GM18526 (cell line): ENCODE measurements around the gene ING5.
A peak's percentile ranks its signal among the peaks of the same experiment; 100 is the strongest.

Experiments
- POLR2A ChIP-seq: IDR thresholded peaks from 3 replicates; pipeline ENCODE4 v1.6.1; 2011; ENCODE audit not compliant: insufficient read length; ENCODE audit errors: extremely low read depth

Gene ING5

DNA sequence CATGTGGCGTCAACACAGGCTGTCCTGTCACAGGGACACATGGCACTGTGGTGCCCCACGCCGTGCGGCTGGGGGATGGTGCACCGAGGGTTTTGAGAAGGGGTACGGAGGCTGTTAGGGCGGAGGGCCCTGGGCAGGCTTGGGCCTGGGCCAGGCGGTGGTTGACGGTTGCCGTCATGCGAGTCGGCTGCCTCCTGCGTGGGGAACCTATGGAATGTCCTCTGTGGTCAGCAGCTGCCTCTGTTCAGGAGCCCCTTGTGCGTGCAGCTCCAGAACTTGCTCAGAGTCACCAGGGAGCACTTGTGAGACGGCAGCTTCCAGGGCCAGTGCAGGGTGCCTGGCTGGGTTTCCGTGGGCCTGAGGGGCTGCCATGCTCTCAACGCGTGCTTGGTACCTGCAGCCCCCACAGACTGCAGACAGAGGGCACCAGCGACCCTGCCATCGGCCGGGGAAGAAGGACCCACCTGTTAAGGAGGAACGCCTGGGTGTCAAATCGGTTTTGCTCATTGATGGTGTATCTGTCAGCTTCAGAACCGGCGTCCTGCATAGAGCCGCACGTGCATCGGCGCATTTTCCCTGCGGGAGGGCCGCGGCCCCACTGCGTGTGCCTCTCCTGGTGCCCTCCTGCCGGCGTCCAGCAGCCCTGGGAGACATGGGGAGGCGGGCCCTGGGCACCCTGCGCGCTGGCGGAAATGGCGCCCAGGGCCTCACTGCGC lies 22.6 kb downstream of the ING5 start:
- TF ChIP-seq POLR2A = no peak

DNA sequence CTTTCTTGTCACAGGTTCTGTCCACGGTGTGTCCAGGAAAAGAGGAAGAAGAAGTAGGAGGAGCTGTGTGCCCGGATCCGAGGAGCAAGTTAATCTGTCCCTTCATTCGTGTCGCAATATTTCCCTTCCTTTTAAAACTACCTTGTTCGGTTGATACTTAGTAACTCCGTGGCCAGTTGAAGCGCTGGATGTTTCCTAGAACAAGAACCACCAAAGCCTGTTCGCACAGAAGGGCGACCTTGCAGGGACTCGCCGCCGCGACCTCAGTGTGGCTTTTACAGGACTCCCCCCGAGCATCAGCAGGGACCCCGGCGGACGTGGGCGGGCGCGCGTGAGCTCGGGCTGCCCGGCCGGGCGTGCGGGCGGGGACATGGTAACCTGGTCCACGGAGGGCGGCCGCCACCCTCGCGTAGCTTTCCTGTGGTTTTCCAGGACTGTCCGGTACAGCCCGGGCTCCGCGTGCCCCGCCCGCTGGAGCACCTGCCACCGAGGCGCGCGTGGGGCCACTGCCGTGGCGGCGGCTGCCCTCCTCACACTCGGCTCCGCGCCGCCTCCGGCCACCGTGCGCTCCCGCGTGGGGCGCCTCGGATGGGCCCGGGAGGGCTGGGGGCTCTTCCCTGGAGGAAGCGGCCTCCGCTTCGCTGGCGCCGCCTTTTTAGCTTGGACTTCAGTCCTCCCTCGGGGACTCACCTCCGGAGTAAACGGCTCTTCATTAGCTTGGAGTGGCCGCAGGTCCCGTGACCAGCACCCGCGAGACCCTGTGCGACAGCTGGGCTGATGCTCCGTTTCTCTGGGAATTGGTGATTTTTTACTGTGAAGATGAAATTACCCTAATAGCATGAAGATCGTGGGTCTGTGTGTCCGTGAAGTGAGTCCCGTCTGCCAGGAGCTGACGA lies 23.4 kb downstream of the ING5 start:
- TF ChIP-seq POLR2A = no peak

DNA sequence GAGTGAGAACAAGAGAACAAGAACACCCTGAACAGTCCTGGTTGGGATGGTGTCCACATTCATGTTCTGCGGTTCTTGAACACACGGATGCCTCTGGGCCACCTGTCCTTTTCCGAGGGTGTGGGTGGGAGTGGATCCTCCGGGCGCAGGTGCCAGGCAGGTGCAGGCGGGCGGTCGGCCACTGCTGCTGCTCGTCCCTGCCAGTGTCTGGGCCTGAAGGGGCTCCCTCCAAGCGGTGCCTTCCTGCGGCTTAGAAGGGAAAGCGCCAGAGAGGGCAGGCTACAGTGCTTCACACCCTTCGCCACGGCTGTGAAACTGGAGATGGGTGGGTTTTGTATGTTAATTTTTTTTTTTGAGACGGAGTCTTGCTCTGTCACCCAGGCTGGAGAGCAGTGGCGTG lies 24.6 kb downstream of the ING5 start:
- no peak for TF ChIP-seq POLR2A

DNA sequence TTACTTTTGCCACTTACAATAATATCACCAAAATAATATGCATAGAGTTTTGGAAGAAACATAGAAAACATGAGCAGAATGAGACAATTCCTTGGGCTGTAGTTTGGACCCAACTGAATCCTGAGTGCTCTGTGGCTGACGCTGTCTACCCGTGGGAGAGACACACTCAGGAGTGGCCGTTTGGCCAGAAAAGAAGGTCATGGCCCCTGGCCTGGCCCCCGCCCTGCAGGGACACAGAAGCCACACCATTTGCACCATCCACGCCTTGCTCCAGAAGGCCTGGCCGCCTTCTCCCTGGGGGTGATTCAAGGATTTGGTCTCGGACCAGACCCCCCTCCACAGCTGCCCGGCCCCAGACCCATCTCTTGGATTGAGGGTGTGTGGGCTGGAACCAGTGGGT lies 26.2 kb downstream of the ING5 start:
- TF ChIP-seq POLR2A = no peak

DNA sequence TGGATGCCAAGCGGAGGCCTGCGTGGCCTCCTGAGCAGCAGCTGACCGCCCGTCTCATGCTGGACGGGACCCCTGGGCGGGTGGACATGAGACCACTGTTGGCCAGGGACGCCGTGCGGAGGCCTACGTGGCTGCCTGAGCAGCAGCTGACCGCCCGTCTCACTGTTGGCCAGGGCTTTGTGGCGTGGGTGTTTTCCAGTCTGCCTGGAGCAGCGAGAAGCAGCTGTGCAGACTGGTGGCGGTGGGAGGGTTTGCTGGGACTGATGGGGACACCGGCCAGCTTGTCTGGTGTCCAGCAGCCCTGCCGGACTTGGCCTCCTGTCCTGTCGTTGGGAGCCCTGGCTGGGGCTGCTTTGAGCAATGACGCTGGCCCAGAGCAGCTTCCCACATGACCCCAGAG lies 26.8 kb downstream of the ING5 start:
- TF ChIP-seq POLR2A = no peak

DNA sequence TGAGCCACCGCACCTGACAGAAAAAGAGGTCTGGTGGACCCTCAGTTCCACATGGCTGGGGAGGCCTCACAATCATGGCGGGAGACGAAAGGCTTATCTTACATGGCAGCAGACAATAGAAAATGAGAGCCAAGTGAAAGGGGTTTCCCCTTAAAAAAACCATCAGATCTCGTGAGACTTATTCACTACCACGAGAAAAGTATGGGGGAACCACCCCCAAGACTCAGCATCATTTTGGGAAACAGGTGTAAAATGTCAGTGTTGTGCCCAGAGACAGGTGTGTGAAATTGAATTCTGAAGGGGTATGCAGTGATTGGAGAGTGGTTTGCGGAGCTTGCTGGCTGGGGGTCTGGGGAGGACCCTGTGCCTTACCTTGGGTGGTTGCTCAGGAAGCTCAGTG lies 28.0 kb downstream of the ING5 start:
- TF ChIP-seq POLR2A = no peak

DNA sequence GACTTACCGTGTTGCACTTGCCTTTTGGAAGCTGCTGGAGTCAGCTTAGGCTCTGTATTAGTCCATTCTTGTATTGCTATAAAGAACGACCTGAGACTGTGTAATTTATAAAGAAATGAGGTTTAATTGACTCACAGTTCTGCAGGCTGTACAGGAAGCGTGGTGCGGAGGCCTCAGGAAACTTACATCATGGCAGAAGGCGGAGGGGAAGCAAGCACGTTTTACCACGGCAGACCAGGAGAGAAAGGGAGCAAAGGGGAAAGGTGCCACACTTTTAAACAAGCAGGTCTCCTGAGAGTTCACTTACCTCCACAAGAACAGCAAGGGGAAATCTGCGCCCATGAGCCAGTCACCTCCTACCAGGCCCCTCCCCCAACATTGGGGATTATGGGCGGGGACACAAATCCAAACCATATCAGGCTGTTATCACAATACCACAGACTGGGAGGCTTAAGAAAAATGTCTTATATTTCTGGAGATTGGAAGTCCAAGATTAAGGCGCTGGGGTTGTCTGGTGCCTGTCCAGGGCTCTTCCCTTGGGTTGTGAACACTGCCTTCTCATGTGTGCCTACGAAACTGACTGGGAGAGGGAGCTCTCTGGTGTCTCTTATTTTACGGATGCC lies 28.9 kb downstream of the ING5 start:
- no peak for TF ChIP-seq POLR2A

DNA sequence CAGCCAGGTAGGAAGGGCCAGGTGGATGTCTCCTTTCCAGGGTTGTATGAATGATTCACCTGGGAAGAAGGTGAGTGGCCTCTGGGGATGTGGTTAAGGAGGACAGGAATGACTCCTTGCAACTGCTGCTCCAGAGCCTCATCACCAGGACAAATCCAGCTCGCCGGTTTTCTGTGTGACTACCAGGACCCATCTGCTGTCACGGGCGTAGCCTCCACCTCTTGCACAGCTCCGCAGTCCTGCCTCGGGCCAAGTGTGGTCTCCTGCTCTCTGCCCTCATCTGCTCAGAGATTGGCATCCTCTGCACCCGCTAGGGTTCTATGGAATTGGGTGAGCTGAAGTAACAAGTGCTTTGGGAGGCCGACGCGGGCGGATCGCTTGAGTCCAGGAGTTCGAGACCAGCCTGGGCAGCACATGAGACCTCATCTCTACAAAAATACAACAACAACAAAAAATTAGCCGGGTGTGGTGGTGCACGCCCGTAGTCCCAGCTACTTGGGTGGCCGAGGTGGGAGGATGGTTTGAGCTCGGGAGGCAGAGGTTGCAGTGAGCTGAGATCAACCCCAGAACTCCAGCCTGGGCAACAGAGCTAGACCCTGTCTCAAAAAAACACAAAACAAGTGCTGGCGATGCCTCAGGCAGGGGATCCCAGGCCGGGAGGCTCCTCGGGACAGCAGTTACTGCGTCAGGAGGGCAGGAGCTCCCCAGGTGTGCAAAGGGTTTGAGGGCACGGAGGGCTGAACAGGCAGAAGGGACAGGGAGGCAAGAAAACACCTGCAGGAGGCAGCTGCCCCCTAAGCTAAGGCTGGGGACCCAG lies 31.8 kb downstream of the ING5 start:
- TF ChIP-seq POLR2A = no peak

DNA sequence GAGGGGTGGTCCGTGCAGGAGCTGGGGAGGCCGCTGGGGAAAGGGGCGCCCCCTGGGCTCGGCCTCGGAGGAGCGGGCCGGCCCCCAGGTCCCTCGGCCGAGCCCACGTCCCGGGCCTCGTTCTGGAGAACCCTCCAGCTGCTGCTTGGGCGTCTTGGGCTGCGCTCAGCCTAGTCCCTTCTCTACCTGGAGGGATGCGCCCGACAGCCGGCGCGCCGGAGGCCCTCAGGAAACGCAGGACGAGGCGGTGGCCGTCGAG lies 32.3 kb downstream of the ING5 start:
- no peak for TF ChIP-seq POLR2A

DNA sequence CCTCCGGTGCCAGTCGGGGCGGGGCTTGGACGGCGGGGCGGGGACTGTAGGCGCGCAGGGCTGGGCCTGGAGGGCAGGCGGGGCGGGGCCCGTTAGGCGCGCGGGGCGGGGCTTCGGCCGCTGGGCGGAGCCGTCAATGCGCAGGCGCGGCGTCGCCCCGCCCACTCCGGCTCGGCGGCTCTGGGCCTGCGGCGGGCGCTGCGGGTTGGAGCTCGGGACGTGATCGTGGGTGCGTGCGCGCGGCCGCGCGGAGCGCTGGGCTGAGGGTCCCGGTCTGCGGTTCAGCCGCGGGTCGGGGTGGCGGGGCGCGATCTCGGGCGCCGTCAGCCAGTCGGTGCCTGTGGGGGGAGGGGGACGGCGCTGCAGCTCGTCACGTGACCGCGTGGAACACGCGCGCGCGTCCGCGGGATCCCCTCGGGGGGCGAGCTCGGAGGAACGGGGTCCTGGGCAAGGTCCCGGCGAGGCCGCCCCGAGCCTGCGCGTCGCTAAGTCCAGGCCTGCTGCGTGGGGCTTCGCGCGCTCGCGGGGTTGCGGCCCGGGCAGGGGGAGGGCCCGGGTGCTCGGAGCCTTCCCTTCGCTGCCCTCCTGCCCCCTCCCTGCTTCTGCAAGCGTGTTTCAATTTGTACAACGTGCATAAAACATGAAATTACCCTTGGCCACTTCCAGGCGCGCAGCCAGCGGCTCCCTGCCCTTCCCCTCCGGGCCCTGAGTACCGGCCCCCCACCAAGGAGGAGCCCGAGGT lies 32.8 kb downstream of the ING5 start, which contains the start of gene D2HGDH:
TSS of gene D2HGDH (plus strand) at position 164 of the 742 bp plus-strand sequence. CDS start 595 bp downstream, outside the sequence.
- peak; percentile 89 for TF ChIP-seq POLR2A

DNA sequence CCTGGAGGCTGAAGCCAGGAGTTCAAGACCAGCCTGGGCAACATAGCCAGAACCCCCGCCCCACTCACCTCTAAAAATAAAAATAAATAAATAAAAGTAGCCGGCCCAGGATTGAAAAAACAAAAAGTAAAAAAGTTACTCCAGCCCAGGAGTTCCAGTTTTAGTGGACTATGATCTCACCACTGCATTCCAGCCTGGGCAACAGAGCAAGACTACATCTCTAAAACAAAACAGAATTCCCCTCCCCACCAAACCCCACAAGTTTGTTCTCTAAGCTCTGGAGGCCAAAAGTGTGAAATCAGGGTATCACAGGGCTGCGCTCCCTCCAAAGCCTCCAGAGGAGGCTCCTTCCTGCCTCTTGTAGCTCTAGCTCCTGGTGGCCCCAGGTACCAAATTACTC lies 34.3 kb downstream of the ING5 start:
- TF ChIP-seq POLR2A = no peak

DNA sequence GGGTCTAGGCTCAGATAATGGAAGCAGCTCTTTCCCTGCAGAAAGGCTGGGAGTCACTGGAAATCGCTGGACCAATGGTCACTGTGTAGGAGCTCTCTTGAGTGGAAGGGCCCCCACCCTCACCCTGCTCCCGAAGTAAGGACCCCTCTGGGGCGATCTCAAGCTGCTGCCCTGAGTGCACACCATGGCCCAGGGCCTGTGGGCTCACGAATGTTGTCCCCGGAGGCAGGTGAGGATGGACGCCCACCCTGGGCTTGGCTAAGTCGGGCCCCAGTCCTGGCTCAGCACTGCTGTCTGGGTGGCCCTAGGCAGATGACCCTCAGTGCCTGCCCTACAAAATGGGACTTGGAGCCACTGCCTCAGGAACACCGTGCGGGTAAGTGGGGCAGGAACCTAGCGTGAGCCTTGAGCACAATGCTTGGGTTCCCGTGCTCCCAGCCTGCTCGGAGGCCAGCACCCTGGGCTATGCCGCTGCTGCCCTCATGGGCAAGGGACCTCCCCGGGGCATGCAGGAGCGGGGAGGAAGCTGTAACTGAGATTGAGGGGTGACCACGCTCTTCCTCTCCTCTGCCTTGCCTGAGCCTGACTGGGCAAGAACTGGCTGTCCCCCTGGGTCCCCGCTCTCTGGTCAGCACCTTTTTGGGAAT lies 36.3 kb downstream of the ING5 start:
- TF ChIP-seq POLR2A = no peak

DNA sequence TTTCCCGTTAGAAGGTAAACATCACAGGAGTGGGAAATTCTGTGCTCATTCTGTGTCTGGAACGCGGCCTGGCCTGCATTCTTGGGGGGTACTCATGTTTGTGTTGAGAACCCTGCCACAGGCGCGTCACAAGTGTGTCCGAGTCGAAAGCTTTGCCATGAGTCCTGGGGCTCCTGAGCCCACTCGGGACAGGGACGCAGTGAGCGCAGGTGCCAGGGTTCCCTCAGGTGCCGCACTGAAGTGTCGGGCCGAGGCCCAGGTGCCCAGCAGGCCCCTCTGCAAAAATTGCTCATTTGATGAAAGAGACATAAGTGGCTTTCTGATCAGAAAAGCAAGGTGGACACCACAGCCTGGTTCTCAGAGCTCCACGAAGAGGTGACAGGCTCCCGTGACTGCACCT lies 37.3 kb downstream of the ING5 start:
- TF ChIP-seq POLR2A = no peak

DNA sequence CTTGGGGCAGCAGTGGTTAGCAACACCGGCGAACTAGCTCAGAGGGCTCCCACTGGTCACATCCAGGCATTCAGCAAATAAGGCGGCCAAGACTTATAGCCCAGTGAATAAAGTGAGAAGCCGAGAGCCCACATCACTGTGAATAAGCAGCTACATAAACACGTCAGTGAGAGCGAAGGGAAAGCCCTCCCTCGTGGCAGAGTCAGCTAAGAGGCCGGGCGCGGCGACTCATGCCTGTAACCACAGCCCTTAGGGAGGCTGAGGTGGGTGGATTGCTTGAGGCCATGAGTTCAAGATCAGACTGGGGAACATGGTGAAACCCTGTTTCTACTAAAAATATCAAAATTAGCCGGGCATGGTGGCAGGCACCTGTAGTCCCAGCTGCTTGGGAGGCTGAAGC lies 37.8 kb downstream of the ING5 start:
- TF ChIP-seq POLR2A = no peak
